GM10847 (cell line): ENCODE measurements around the gene ZNF48.

Source experiments
- POLR2A ChIP-seq: IDR thresholded peaks from 2 replicates; pipeline ENCODE4 v1.6.1; 2011; ENCODE audit not compliant: insufficient read length; ENCODE audit errors: extremely low read depth

The ZNF48 gene

GRCh38 chr16:30437511-30438046 lies 42.4 kb downstream of the ZNF48 start:
- TF ChIP-seq POLR2A = no peak

- TF ChIP-seq POLR2A = no peak
These were observed 43.6 kb downstream of the ZNF48 start for GRCh38 chr16:30438835-30439234.

GRCh38 chr16:30439720-30440348 lies 44.6 kb downstream of the ZNF48 start:
- no peak for TF ChIP-seq POLR2A

GRCh38 chr16:30443631-30444030 lies 48.4 kb downstream of the ZNF48 start:
- no peak for TF ChIP-seq POLR2A

- no peak for TF ChIP-seq POLR2A
These were observed 49.3 kb downstream of the ZNF48 start for GRCh38 chr16:30444231-30445148.

- no peak for TF ChIP-seq POLR2A
These were observed 49.9 kb downstream of the ZNF48 start for GRCh38 chr16:30445149-30445407.

GRCh38 chr16:30445408-30446202 lies 50.4 kb downstream of the ZNF48 start, which contains the start of gene SEPHS2:
Gene SEPHS2, minus strand, starts transcription at chr16:30445874. Its CDS starts 147 bp downstream, at chr16:30445727.
- peak; percentile 78 for TF ChIP-seq POLR2A

GRCh38 chr16:30446203-30446595 lies 51.0 kb downstream of the ZNF48 start:
- TF ChIP-seq POLR2A = no peak

GRCh38 chr16:30447512-30448226 lies 52.4 kb downstream of the ZNF48 start:
- TF ChIP-seq POLR2A = no peak

- no peak for TF ChIP-seq POLR2A
These were observed 53.9 kb downstream of the ZNF48 start for GRCh38 chr16:30449116-30449435.
